Right atrium auricular region (tissue), 2 donors: ENCODE measurements around the gene PRKAG2. TPM values are rescaled to one million over a fixed set of nuclear protein-coding genes. Genes with fewer than 3 reads are reported as not detected.

Experiments
- DNase-seq: peaks from one replicate; pipeline ENCODE4 v3.0.0-alpha.2; 2019; ENCODE audit warnings: low spot score
- H3K27ac ChIP-seq, 2 donors: fragments of 200-600 bp; sonication (generic); 1 replicate in 1 of 2; 2 replicates in 1 of 2; pipeline ENCODE4 v1.5.1; 2016 to 2019
- H3K27me3 ChIP-seq, 2 donors: fragments of 200-600 bp; sonication (generic); one replicate each; pipeline versions ENCODE4 v1.5.1 to v1.6.0; 2017 to 2019
- H3K36me3 ChIP-seq: fragments of 200-600 bp; sonication (generic); one replicate; pipeline ENCODE4 v1.5.1; 2016
- H3K4me1 ChIP-seq, 2 donors: fragments of 200-600 bp; sonication (generic); one replicate each; pipeline versions ENCODE4 v1.5.1 to v1.6.0; 2017 to 2019
- H3K4me3 ChIP-seq, 2 donors: fragments of 200-600 bp; sonication (generic); 1 replicate in 1 of 2; 2 replicates in 1 of 2; pipeline ENCODE4 v1.5.1; 2017 to 2019; ENCODE audit warnings: mild to moderate bottlenecking in 1 of 2, moderate library complexity in 1 of 2
- H3K9me3 ChIP-seq, 2 donors: fragments of 200-600 bp; sonication (generic); one replicate each; pipeline ENCODE4 v1.5.1; 2019
- CTCF ChIP-seq, 2 donors: fragments of 200-600 bp; sonication (generic); IDR thresholded peaks; one replicate each; pipeline ENCODE4 v1.5.1; 2019; ENCODE audit warnings: antibody characterized with exemption in 2 of 2
- total RNA-seq, 2 donors: library from RNA; depleted of rRNA; stranded (reverse); fragments of >200 nt; gene quantifications; one replicate each; pipeline ENCODE4 v1.1.0, GENCODE V29; 2016

The PRKAG2 gene
- total RNA-seq, 2 donors from 2014 or later, result 133 to 177 TPM

DNA sequence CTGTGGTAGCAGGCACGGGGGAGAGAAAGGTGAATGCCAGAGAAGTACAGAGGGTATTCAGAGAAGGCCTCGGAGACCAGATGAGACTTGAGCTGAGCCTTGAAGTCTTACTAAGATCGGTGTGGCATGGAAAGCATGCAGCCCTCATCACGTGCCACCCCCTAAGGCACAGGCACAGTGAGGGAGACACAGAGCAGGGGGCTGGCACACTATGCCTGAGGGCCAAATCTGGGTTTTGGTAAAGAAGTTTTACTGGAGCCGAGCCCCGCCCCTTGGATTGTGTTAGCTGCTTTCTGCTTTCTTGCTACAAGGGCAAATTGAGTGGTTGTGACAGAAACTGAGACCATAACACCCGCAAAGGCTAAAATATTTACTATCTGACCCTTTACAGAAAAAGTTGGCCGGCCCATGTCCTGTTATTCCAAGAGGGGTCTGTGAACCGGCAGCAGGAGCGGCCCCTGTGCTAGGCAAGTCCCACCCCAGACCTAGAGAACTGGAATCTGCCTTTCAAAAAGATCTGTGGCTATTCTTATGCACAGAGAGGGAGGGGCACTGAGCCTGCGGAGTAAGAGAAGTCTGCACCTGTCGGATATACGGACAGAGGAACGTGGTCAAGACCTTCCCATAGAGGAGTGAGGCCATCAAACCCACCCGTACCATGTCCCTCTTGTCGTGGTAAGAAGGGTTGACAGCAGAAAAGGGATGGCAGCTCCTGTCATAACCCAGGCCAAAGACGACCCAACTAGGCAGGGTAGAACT lies 247.9 kb downstream of the PRKAG2 start:
- H3K36me3 ChIP-seq, result peaks cover 11% of the 10 kb centered on the region
- peak overlapping the region; percentile 92 for H3K27ac ChIP-seq
- H3K4me1 ChIP-seq, result peaks cover 0 to 63% of the 10 kb centered on the region in 2 donors
- no peaks in the 10 kb centered on the region for H3K27me3 ChIP-seq
- TF ChIP-seq CTCF (IDR thresholded peaks at IDR 0.05), result no peak
- no peak for DNase-seq
- H3K4me3 ChIP-seq, result no peak overlapping the region
- no peaks in the 10 kb centered on the region for H3K9me3 ChIP-seq

DNA sequence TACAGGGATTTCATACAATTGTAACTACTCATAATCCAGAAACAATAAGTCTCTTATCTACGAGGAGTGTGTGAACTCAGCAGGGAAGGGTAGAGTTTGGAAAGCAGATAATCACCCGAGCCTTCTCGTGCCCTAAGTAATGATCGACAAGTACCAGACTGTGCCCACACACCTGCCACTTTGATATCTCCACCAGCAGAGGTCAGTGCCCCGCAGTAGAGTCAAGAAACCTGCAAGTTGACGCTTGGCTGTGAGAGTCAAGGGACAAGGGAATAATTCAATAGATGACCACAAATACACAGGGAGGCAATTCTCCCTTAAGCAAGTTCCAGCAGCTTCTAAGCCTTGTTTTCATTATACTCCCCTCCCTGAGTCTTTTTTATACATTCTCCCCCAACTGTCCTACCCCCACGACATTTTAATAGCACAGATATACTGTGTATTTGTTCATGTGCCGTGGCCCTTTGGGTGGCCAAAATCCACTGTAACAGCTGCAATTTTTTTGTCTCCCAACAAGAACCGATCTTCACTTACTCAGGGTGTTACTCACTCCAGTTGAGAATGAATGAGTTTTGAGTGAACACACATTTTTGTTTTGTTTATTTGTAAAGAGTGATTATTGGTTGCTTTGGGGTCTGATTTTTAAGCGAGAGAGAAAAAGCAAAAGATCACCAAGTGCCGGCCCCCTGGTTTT lies 250.3 kb downstream of the PRKAG2 start:
- Histone ChIP-seq H3K36me3 (peaks cover 11% of the 10 kb centered on the region), H3K27ac (peak overlapping the region; percentile 92), H3K4me3 (no peak overlapping the region), H3K27me3 (no peaks in the 10 kb centered on the region), H3K9me3 (no peaks in the 10 kb centered on the region), H3K4me1 (peaks cover 0 to 63% of the 10 kb centered on the region in 2 donors)
- DNase-seq, result no peak
- TF ChIP-seq CTCF (IDR thresholded peaks at IDR 0.05), result peak in 1 of 2 donors; percentile 58

GRCh38 chr7:151625606-151626005 lies 251.3 kb downstream of the PRKAG2 start:
- DNase-seq, result no peak
- no peak overlapping the region for H3K4me3 ChIP-seq
- no peaks in the 10 kb centered on the region for H3K9me3 ChIP-seq
- peaks cover 16% of the 10 kb centered on the region for H3K36me3 ChIP-seq
- no peaks in the 10 kb centered on the region for H3K27me3 ChIP-seq
- peaks cover 0 to 53% of the 10 kb centered on the region in 2 donors for H3K4me1 ChIP-seq
- H3K27ac ChIP-seq, result peak overlapping the region; percentile 92
- no peak for TF ChIP-seq CTCF (IDR thresholded peaks at IDR 0.05)

DNA sequence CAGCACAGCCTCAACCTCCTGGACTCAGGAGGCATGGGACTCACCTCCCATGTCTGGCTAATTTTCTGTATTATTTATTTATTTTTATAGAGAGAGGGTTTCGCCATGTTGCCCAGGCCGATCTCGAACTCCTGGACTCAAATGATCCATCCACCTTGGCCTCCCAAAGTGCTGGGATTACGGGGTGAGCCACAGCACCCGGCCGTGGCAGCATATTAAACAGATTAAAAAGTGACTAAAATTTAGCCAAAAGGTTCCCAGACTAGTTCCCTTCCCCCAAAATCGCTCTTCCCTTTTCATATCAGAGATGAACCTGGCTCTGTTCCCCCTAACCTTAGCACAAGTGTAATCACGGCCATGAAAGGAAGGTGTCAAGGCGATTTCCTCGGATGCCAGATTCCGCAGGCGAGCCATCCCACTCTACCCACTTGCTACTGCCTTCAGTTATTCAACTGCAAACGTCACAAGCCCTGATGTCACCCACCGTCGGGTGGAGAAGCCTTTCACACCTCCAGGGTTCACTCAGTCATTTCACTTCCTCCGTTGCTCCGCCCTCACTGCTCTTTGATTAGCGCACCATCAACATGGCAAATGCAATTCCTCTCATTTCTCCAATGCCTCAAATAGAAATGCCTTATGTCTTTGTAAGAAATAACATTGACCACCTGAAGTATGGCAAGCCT lies 252.5 kb downstream of the PRKAG2 start:
- no peak for TF ChIP-seq CTCF (IDR thresholded peaks at IDR 0.05)
- no peaks in the 10 kb centered on the region for H3K27me3 ChIP-seq
- H3K4me1 ChIP-seq, result peaks cover 0 to 43% of the 10 kb centered on the region in 2 donors
- DNase-seq, result peak; percentile 78
- no peaks in the 10 kb centered on the region for H3K9me3 ChIP-seq
- peak overlapping the region; percentile 92 for H3K27ac ChIP-seq
- H3K36me3 ChIP-seq, result peaks cover 21% of the 10 kb centered on the region
- H3K4me3 ChIP-seq, result no peak overlapping the region

DNA sequence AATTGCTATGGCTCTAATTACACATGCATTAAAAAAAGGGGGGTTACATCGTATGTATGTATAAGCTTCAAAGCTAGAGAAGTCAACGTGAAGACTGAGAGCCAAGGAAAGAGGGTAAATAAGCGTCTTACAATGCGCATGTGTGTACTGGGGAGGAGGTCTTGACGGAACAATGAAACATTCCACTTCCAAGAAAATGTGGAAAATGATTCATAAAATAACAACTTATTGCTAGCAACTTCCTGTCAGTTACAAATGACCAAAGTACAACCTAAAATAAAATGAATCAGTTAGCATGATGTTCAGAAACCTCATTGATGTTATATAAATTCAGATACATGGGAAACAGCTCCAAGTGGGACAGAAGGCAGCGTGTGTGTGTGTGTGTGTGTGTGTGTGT lies 253.1 kb downstream of the PRKAG2 start:
- TF ChIP-seq CTCF (IDR thresholded peaks at IDR 0.05), result no peak
- Histone ChIP-seq H3K4me1 (peaks cover 0 to 37% of the 10 kb centered on the region in 2 donors), H3K27me3 (no peaks in the 10 kb centered on the region), H3K36me3 (peaks cover 21% of the 10 kb centered on the region), H3K4me3 (no peak overlapping the region), H3K9me3 (no peaks in the 10 kb centered on the region), H3K27ac (peak overlapping the region; percentile 77 to 92)
- no peak for DNase-seq
